Transverse colon (tissue), 4 donors: ENCODE data around the gene CMBL. TPM values are rescaled to one million over a fixed set of nuclear protein-coding genes. Genes with fewer than 3 reads are reported as not detected.
"Not testable (repeated sequence)": the region's sequence is repeated elsewhere in the genome, so short reads cannot be mapped to it uniquely, and the experiment has no call there.

ENCODE experiments used
- DNase-seq: peaks from one replicate; pipeline ENCODE4 v3.0.0-alpha.2; 2019
- H3K27ac ChIP-seq, 4 donors: fragments of 200-600 bp; sonication (generic); 2 replicates each; pipeline ENCODE4 v1.5.1; 2016 to 2018; ENCODE audit warnings: inconsistent platforms in 4 of 4
- H3K27me3 ChIP-seq: fragments of 200-600 bp; sonication (generic); 2 replicates; pipeline ENCODE4 v1.5.1; 2017; ENCODE audit warnings: inconsistent platforms
- H3K36me3 ChIP-seq, 4 donors: fragments of 200-600 bp; sonication (generic); 2 replicates each; pipeline ENCODE4 v1.5.1; 2017 to 2019; ENCODE audit warnings: inconsistent platforms in 4 of 4
- H3K4me1 ChIP-seq, 4 donors: fragments of 200-600 bp; sonication (generic); 2 replicates each; pipeline ENCODE4 v1.5.1; 2017 to 2020; ENCODE audit warnings: inconsistent platforms in 4 of 4
- H3K4me3 ChIP-seq, 4 donors: fragments of 200-600 bp; sonication (generic); 1 replicate in 1 of 4; 2 replicates in 3 of 4; pipeline versions ENCODE4 v1.5.1 to v1.6.1; 2017 to 2019; ENCODE audit warnings: inconsistent platforms in 4 of 4
- H3K9me3 ChIP-seq, 2 donors: fragments of 200-600 bp; sonication (generic); 2 replicates each; pipeline ENCODE4 v1.5.1; 2017 to 2019; ENCODE audit warnings: inconsistent platforms in 2 of 2
- EP300 ChIP-seq: sonication (generic); formaldehyde crosslinking; IDR thresholded peaks from one replicate; pipeline ENCODE4 v1.6.1; 2017; ENCODE audit warnings: antibody characterized with exemption, low read depth
- POLR2A ChIP-seq: fragments of 450-650 bp; IDR thresholded peaks from one replicate; pipeline ENCODE4 v1.6.1; 2016; ENCODE audit warnings: antibody characterized with exemption, mild to moderate bottlenecking, moderate library complexity
- POLR2AphosphoS5 ChIP-seq, 3 donors: sonication (generic); formaldehyde crosslinking; IDR thresholded peaks; one replicate each; pipeline ENCODE4 v1.6.1; 2016; ENCODE audit warnings: antibody characterized with exemption in 3 of 3
- WGBS, 2 donors: methylation state at CpG; one replicate each; pipeline ENCODE4 v1.1.5; 2018; ENCODE audit warnings: low coverage in 1 of 2; 5-methylcytosine and 5-hydroxymethylcytosine counted together
- in situ Hi-C, 4 donors: fragments of 200-750 bp; cut with MboI; loops; one replicate each; pipeline versions ENCODE4 v1.15.0 to v1.15.1; 2017; ENCODE audit warnings: low sequenced_read_pairs in 3 of 4, low pct_ligation_motif_present in 1 of 4, low pct_unique_long_range_greater_than_20kb in 1 of 4
- intact Hi-C: fragments of 100-400 bp; cut with DNase I; formaldehyde crosslinking; loops from one replicate; pipeline ENCODE4 v1.15.1; 2023; ENCODE audit warnings: low total_unique reads
- total RNA-seq, 4 donors: library from RNA; depleted of rRNA; stranded (reverse); fragments of >200 nt; gene quantifications; one replicate each; pipeline ENCODE4 v1.1.0, GENCODE V29; 2016
- TF ChIP-seq, protein P1 (sequence below), 5 experiments: fragments of 200-600 bp in 3 of 5; fragments of 450-650 bp in 2 of 5; sonication (generic) in 3 of 5; IDR thresholded peaks; 1 replicate in 2 of 5; 2 replicates in 3 of 5; pipeline ENCODE4 v1.5.1; 2016 to 2017; ENCODE audit warnings: antibody characterized with exemption in 5 of 5, inconsistent platforms in 3 of 5, mild to moderate bottlenecking in 2 of 5, moderate library complexity in 1 of 5

The CMBL gene
- total RNA-seq, 4 donors from 2014 or later: 36.6 to 87.6 (median 60.9) TPM

DNA sequence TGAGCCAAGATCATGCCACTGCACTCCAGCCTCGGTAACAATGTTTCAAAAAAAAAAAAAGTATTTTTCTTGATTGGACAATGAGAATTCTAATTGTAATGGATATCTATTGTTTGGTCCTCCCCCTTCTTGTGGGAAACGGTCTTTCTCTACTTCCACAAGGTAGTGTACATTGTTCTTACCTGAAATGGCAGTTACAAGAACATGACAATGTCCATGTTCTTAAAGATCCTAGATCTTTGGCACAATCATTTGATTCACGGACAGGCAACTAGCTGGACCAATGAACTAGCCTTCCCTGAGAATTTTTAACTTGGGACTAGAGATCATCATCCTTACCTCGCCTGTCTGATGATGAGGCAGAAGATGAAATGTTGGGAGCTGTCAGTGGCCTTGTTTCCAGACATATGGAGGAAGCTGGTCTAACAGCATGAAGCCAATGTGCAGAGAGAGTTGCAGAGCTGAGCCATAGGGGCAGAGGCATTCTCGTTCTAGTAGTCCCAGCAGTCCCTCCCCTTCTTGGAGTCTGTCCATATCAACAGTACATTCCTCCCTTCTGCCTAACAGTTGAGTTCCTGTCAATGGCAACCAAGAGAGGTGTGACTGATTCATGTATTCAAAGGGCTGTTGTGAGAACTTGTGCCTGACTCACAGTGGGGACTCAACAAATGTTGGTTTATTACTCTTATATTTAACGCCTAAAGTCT, 43.6 kb upstream of the CMBL start:
- WGBS, 2 donors: 58 to 87% methylated on average over 2 to 6 of the region's 6 CpGs
- no peak for TF ChIP-seq EP300
- intact Hi-C loops: no loop called here
- H3K36me3 ChIP-seq: no peaks in the 10 kb centered on the region
- in situ Hi-C loops: no loop called here
- no peak overlapping the region for H3K4me3 ChIP-seq
- DNase-seq: no peak
- no peaks in the 10 kb centered on the region for H3K9me3 ChIP-seq
- peaks cover 6 to 21% (median 10%) of the 10 kb centered on the region in 4 donors for H3K4me1 ChIP-seq
- no peak overlapping the region for H3K27ac ChIP-seq
- H3K27me3 ChIP-seq: no peaks in the 10 kb centered on the region

DNA sequence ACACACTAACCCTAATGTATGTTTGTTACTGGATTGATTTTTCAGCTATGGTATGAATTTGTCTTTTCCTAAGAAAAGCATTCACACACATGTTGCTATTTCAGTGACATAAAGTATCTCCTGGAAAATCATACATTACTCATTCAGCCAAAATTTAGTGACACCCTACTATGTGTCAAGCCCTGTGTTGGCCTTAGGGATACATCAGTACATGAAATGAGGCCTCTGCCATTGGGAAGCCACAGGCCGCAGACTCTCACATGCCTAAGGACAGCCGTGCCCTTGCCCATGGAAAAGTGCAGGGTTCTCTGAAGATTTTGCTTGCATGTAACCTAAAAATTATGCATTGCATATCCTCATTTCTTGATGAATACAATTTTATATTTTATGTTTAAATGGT, 40.6 kb upstream of the CMBL start:
- 60 to 90% methylated on average over 2 of the region's 2 CpGs for WGBS, 2 donors
- Histone ChIP-seq H3K4me3 (no peak overlapping the region), H3K9me3 (no peaks in the 10 kb centered on the region), H3K27ac (no peak overlapping the region), H3K27me3 (no peaks in the 10 kb centered on the region), H3K36me3 (no peaks in the 10 kb centered on the region), H3K4me1 (peaks cover 0 to 9% (median 2%) of the 10 kb centered on the region in 4 donors)
- DNase-seq: no peak
- intact Hi-C loops: no loop called here
- no peak for TF ChIP-seq POLR2AphosphoS5 (IDR thresholded peaks at IDR 0.05)
- TF ChIP-seq POLR2A: no peak
- no peak for TF ChIP-seq EP300
- TF ChIP-seq, protein P1, sequence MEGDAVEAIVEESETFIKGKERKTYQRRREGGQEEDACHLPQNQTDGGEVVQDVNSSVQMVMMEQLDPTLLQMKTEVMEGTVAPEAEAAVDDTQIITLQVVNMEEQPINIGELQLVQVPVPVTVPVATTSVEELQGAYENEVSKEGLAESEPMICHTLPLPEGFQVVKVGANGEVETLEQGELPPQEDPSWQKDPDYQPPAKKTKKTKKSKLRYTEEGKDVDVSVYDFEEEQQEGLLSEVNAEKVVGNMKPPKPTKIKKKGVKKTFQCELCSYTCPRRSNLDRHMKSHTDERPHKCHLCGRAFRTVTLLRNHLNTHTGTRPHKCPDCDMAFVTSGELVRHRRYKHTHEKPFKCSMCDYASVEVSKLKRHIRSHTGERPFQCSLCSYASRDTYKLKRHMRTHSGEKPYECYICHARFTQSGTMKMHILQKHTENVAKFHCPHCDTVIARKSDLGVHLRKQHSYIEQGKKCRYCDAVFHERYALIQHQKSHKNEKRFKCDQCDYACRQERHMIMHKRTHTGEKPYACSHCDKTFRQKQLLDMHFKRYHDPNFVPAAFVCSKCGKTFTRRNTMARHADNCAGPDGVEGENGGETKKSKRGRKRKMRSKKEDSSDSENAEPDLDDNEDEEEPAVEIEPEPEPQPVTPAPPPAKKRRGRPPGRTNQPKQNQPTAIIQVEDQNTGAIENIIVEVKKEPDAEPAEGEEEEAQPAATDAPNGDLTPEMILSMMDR (IDR thresholded peaks at IDR 0.05): no peak
- in situ Hi-C loops: no loop called here

DNA sequence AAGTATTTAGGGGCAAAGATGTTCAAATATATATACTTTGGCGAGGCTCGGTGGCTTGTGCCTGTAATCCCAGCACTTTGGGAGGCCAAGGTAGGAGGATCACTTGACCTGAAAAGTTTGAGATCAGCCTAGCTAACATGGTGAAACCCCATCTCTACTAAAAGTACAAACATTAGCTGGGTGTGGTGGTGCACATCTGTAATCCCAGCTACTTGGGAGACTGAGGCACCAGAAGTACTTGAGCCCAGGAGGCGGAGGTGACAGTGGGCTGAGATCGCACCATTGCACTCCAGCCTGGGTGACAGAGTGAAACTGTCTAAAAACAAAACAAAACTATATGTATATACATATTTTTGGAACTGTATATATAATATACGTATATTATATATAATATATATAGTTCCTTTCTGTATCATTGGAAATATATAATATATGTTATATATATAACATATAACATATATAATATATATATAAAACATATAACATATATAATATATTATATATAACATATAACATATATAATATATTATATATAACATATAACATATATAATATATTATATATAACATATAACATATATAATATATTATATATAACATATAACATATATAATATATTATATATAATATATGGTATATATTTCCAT, 36.9 kb upstream of the CMBL start:
- H3K9me3 ChIP-seq, H3K4me1 ChIP-seq, H3K27ac ChIP-seq, in situ Hi-C loops, intact Hi-C loops, H3K4me3 ChIP-seq, H3K27me3 ChIP-seq, DNase-seq, H3K36me3 ChIP-seq: not testable (repeated sequence)
- 99 to 100% methylated on average over 5 of the region's 5 CpGs for WGBS, 2 donors

DNA sequence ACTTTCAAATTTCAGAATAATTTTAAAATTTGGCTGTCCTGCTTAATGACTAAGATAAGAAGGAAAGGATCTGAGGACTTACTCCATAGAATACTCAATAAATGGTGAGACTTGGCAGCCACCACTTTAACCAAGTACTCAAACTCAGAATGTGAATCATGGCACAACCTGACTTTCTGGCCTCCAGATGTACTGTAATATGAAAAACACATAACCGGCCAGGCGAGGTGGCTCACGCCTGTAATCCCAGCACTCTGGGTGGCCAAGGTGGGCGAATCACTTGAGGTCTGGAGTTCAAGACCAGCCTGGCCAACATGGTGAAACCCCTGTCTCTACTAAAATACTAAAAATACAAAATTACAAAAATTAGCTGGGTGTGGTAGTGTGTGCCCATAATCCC, 35.8 kb upstream of the CMBL start:
- DNase-seq: no peak
- H3K4me3 ChIP-seq: no peak overlapping the region
- H3K9me3 ChIP-seq: no peaks in the 10 kb centered on the region
- intact Hi-C loops: no loop called here
- no peaks in the 10 kb centered on the region for H3K36me3 ChIP-seq
- H3K4me1 ChIP-seq: no peaks in the 10 kb centered on the region
- WGBS, 2 donors: 88 to 89% methylated on average over 1 to 4 of the region's 4 CpGs
- no peak overlapping the region for H3K27ac ChIP-seq
- in situ Hi-C loops: no loop called here
- TF ChIP-seq, protein P1 (IDR thresholded peaks at IDR 0.05): no peak
- TF ChIP-seq POLR2AphosphoS5 (IDR thresholded peaks at IDR 0.05) (no peak), POLR2A (no peak), EP300 (no peak)
- H3K27me3 ChIP-seq: no peaks in the 10 kb centered on the region

DNA sequence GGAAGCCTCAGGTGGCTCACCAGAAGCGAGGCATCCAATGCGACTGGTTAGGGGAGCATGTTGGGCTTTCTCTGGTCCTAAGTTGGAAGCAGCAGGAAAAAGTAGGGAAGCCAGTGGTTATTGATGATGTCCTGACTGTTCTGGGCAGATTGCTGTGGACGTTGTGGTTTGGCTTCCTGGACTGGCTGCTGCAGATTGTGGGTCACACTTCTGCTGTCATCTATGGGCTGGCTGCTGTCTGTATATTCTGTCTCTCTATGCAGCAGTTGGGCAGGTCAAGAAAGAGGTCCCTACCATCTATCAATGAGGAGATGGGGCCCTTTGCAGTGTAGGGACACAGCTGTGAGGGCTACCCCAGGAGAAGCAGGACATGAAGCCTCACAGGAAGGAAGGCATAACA, 32.3 kb upstream of the CMBL start:
- no peaks in the 10 kb centered on the region for H3K9me3 ChIP-seq
- no peak overlapping the region for H3K4me3 ChIP-seq
- H3K36me3 ChIP-seq: no peaks in the 10 kb centered on the region
- no peak overlapping the region for H3K27ac ChIP-seq
- H3K4me1 ChIP-seq: no peaks in the 10 kb centered on the region
- in situ Hi-C loops (no loop called here), intact Hi-C loops (no loop called here)
- TF ChIP-seq, protein P1 (IDR thresholded peaks at IDR 0.05): no peak
- no peak for TF ChIP-seq POLR2AphosphoS5 (IDR thresholded peaks at IDR 0.05)
- no peak for TF ChIP-seq POLR2A
- TF ChIP-seq EP300: no peak
- 75% methylated on average over 3 of the region's 3 CpGs; no CpG with 5 or more reads in 1 of the 2 donors for WGBS, 2 donors
- no peaks in the 10 kb centered on the region for H3K27me3 ChIP-seq
- no peak for DNase-seq
